B cell (primary cell): ENCODE data around the gene HOXA2. TPM values are rescaled to one million over a fixed set of nuclear protein-coding genes. Genes with fewer than 3 reads are reported as not detected.

Experiments used
- ATAC-seq: fragments of 200-7000 bp; cut with Tn5 transposase; one replicate; pipeline ENCODE4 v1.10.0; 2021; ENCODE audit warnings: low read depth, mild to moderate bottlenecking, moderate number of reproducible peaks, moderate library complexity
- CTCF ChIA-PET: fragments of 350-600 bp; sonication (Branson Sonifier 250); formaldehyde crosslinking; loops from one replicate; lab custom pipeline; 2021; ENCODE audit warnings: antibody characterized with exemption, inconsistent platforms; lab: Charles Lee
- POLR2A ChIA-PET: fragments of 350-600 bp; sonication (Branson Sonifier 250); formaldehyde crosslinking; loops from one replicate; lab custom pipeline; 2021; ENCODE audit warnings: antibody characterized with exemption; lab: Charles Lee
- DNase-seq: peaks from one replicate; pipeline ENCODE4 v3.0.0; 2013
- H2AFZ ChIP-seq: 2 replicates; pipeline ENCODE4 v1.6.1; 2012; ENCODE audit warnings: mild to moderate bottlenecking, low read depth, low read length; ENCODE audit not compliant: insufficient read depth, poor library complexity, severe bottlenecking
- H3K27ac ChIP-seq, 2 donors: 1 replicate in 1 of 2; 2 replicates in 1 of 2; pipeline ENCODE4 v1.5.1; 2012 to 2013; ENCODE audit warnings: low read length in 2 of 2, mild to moderate bottlenecking in 2 of 2, moderate library complexity in 1 of 2
- H3K27me3 ChIP-seq, 4 experiments: fragments of 200-600 bp in 1 of 4; sonication (generic) in 1 of 4; replicated peaks in 1 of 4; 1 replicate in 2 of 4; 2 replicates in 2 of 4; pipeline versions ENCODE4 v1.6.1 to v1.7.0; 2013 to 2016; ENCODE audit warnings: low read length in 3 of 4, mild to moderate bottlenecking in 2 of 4, mixed read lengths in 1 of 4, moderate library complexity in 1 of 4; ENCODE audit not compliant: insufficient read depth in 4 of 4, control insufficient read depth in 3 of 4; ENCODE audit errors: control extremely low read depth in 1 of 4
- H3K36me3 ChIP-seq, 2 experiments: replicated peaks in 1 of 2; 1 replicate in 1 of 2; 2 replicates in 1 of 2; pipeline versions ENCODE4 v1.6.1 to v1.7.1; 2013; ENCODE audit warnings: low read length in 1 of 2; ENCODE audit not compliant: insufficient read depth in 2 of 2, control insufficient read depth in 1 of 2; ENCODE audit errors: control extremely low read depth in 1 of 2, extremely low read depth in 1 of 2
- H3K4me1 ChIP-seq, 2 donors: fragments of 200-600 bp in 1 of 2; sonication (generic) in 1 of 2; 1 replicate in 1 of 2; 2 replicates in 1 of 2; pipeline versions ENCODE4 v1.5.1 to v1.6.1; 2013 to 2017; ENCODE audit warnings: low read length in 2 of 2; ENCODE audit not compliant: control insufficient read depth in 2 of 2, insufficient read depth in 2 of 2
- H3K4me2 ChIP-seq: replicated peaks from 2 replicates; pipeline ENCODE3; 2012; ENCODE audit warnings: mild to moderate bottlenecking, low read depth, low read length; ENCODE audit not compliant: poor library complexity, severe bottlenecking
- H3K4me3 ChIP-seq, 5 experiments: fragments of 200-600 bp in 1 of 5; sonication (generic) in 1 of 5; 1 replicate in 3 of 5; 2 replicates in 2 of 5; pipeline versions ENCODE4 v1.5.1 to v1.7.0; 2011 to 2016; ENCODE audit warnings: low read length in 4 of 5, mild to moderate bottlenecking in 4 of 5, low read depth in 2 of 5, control low read depth in 1 of 5, moderate library complexity in 1 of 5; ENCODE audit not compliant: insufficient read depth in 1 of 5; ENCODE audit errors: control extremely low read depth in 1 of 5, extremely low read depth in 1 of 5
- H3K79me2 ChIP-seq: fragments of 200-600 bp; sonication (generic); one replicate; pipeline ENCODE4 v1.6.0; 2016; ENCODE audit warnings: low read length; ENCODE audit not compliant: control insufficient read depth, insufficient read depth
- H3K9ac ChIP-seq: fragments of 200-600 bp; sonication (generic); 2 replicates; pipeline ENCODE4 v1.6.1; 2017; ENCODE audit warnings: mild to moderate bottlenecking, low read length, moderate library complexity
- H3K9me3 ChIP-seq, 3 donors: one replicate each; pipeline versions ENCODE4 v1.6.1 to v1.7.1; 2013; ENCODE audit warnings: low read length in 2 of 3; ENCODE audit not compliant: control insufficient read depth in 2 of 3, insufficient read depth in 1 of 3; ENCODE audit errors: control extremely low read depth in 1 of 3
- H4K20me1 ChIP-seq: 2 replicates; pipeline ENCODE4 v1.6.0; 2012; ENCODE audit warnings: mild to moderate bottlenecking, low read length; ENCODE audit not compliant: insufficient read depth, control insufficient read depth, poor library complexity, severe bottlenecking
- H3K27ac Mint-ChIP-seq: one replicate; pipeline ENCODE4 v1.8.0; 2021; ENCODE audit warnings: mixed read lengths
- H3K27me3 Mint-ChIP-seq: one replicate; pipeline ENCODE4 v1.8.0; 2021; ENCODE audit warnings: mixed read lengths
- H3K4me1 Mint-ChIP-seq: one replicate; pipeline ENCODE4 v1.8.0; 2021; ENCODE audit warnings: mixed read lengths
- H3K4me3 Mint-ChIP-seq: one replicate; pipeline ENCODE4 v1.8.0; 2021; ENCODE audit warnings: mixed read lengths
- H3K9me3 Mint-ChIP-seq: one replicate; pipeline ENCODE4 v1.8.0; 2022; ENCODE audit warnings: mixed read lengths; ENCODE audit not compliant: insufficient read depth
- CTCF ChIP-seq: fragments of 200-600 bp; IDR thresholded peaks from one replicate; pipeline ENCODE4 v1.8.0; 2022; ENCODE audit warnings: antibody characterized with exemption, mild to moderate bottlenecking
- EZH2 ChIP-seq: IDR thresholded peaks from 2 replicates; pipeline ENCODE4 v1.6.1; 2012; ENCODE audit warnings: borderline replicate concordance, low read depth, mild to moderate bottlenecking, moderate library complexity, low read length; ENCODE audit not compliant: insufficient read depth, poor library complexity, severe bottlenecking
- WGBS: methylation state at CpG from one replicate; pipeline ENCODE4 v1.1.5; 2013; ENCODE audit warnings: missing lambda C conversion rate; ENCODE audit not compliant: insufficient coverage; 5-methylcytosine and 5-hydroxymethylcytosine counted together
- intact Hi-C: fragments of 100-400 bp; cut with micrococcal nuclease; formaldehyde crosslinking; loops from one replicate; pipeline ENCODE4 v1.10.0; 2022
- polyA plus RNA-seq: library from polyadenylated mRNA; depleted of rRNA; stranded (reverse); fragments of >200 nt; gene quantifications from 2 replicates; pipeline ENCODE4 v1.2.3, GENCODE V29; 2012
- total RNA-seq, 2 donors: library from RNA; stranded (reverse); fragments of 120-200 nt in 1 of 2; gene quantifications; 1 replicate in 1 of 2; 2 replicates in 1 of 2; pipeline versions ENCODE4 v1.2.3 to v1.2.4, GENCODE V29; 2013 to 2022

Gene HOXA2
- total and polyA plus RNA-seq, 2 donors (not counting 1 experiment from before 2014, with no cell fraction given), result not detected

GRCh38 chr7:27062946-27063345, 39.5 kb downstream of the HOXA2 start:
- H3K4me2 ChIP-seq, result no peak overlapping the region
- ATAC-seq, result no peak
- peaks cover 0 to 3% (median 0%) of the 10 kb centered on the region in 4 experiments for H3K27me3 ChIP-seq
- peaks cover 1% of the 10 kb centered on the region for H3K4me1 Mint-ChIP-seq
- no peak overlapping the region for H3K4me3 Mint-ChIP-seq
- no peak overlapping the region for H3K27ac ChIP-seq
- 90% methylated on average over 4 of the region's 4 CpGs for WGBS
- H3K79me2 ChIP-seq, result no peaks in the 10 kb centered on the region
- ChIA-PET CTCF (no interaction called here), POLR2A (no interaction called here)
- no peaks in the 10 kb centered on the region for H3K36me3 ChIP-seq
- no peaks in the 10 kb centered on the region for H3K9me3 Mint-ChIP-seq
- no peak for TF ChIP-seq CTCF
- TF ChIP-seq EZH2, result no peak
- H3K4me3 ChIP-seq, result no peak overlapping the region
- no peaks in the 10 kb centered on the region for H3K4me1 ChIP-seq
- intact Hi-C loops, result no loop called here
- no peak overlapping the region for H3K27ac Mint-ChIP-seq
- H3K27me3 Mint-ChIP-seq, result peaks cover 24% of the 10 kb centered on the region
- no peaks in the 10 kb centered on the region for H3K9me3 ChIP-seq
- no peak overlapping the region for H2AFZ ChIP-seq
- no peak overlapping the region for H3K9ac ChIP-seq
- no peaks in the 10 kb centered on the region for H4K20me1 ChIP-seq
- no peak for DNase-seq

- Mint-ChIP-seq H3K4me1 (no peaks in the 10 kb centered on the region), H3K27me3 (peaks cover 11% of the 10 kb centered on the region), H3K4me3 (no peak overlapping the region), H3K27ac (no peak overlapping the region), H3K9me3 (no peaks in the 10 kb centered on the region)
- H3K27ac ChIP-seq, result no peak overlapping the region
- no peak overlapping the region for H2AFZ ChIP-seq
- intact Hi-C loops, result no loop called here
- no peaks in the 10 kb centered on the region for H3K4me1 ChIP-seq
- TF ChIP-seq CTCF (no peak), EZH2 (no peak)
- H4K20me1 ChIP-seq, result no peaks in the 10 kb centered on the region
- no peak for DNase-seq
- H3K9ac ChIP-seq, result no peak overlapping the region
- no peaks in the 10 kb centered on the region for H3K79me2 ChIP-seq
- ChIA-PET CTCF (no interaction called here), POLR2A (no interaction called here)
- no peak overlapping the region for H3K4me2 ChIP-seq
- no peak overlapping the region for H3K4me3 ChIP-seq
- 82% methylated on average over 2 of the region's 3 CpGs for WGBS
- no peak for ATAC-seq
- no peaks in the 10 kb centered on the region for H3K9me3 ChIP-seq
- no peaks in the 10 kb centered on the region for H3K36me3 ChIP-seq
- no peaks in the 10 kb centered on the region for H3K27me3 ChIP-seq
Measured at GRCh38 chr7:27053153-27053552, 49.3 kb downstream of the HOXA2 start.
